SIG-M5 treated with dmso at 0.1 percent for 504 hours (cell line): ENCODE results near the gene PDE6H.

Experiments
- DNase-seq: peaks from one replicate; lab custom pipeline; 2025; ENCODE audit not compliant: unreplicated experiment; lab: John Stamatoyannopoulos, UW

PDE6H gene

GRCh38 chr12:14972816-14973215, at the start of gene PDE6H:
TSS of gene PDE6H (plus strand) at chr12:14973042. CDS start at chr12:14978013, 4,971 bp downstream.
- no peak for DNase-seq

- no peak for DNase-seq
Observed at GRCh38 chr12:14923944-14924343, 48.9 kb upstream of the PDE6H start.

- no peak for DNase-seq
Observed at GRCh38 chr12:14924541-14924940, 48.3 kb upstream of the PDE6H start.

- DNase-seq = no peak
Observed at GRCh38 chr12:14927267-14927666, 45.6 kb upstream of the PDE6H start.

GRCh38 chr12:14928931-14929330, 43.9 kb upstream of the PDE6H start:
- no peak for DNase-seq

GRCh38 chr12:14930299-14930698, 42.5 kb upstream of the PDE6H start:
- DNase-seq = no peak

GRCh38 chr12:14931359-14931758, 41.5 kb upstream of the PDE6H start:
- no peak for DNase-seq

GRCh38 chr12:14931791-14932560, 40.9 kb upstream of the PDE6H start:
- DNase-seq = no peak

- no peak for DNase-seq
Observed at GRCh38 chr12:14934511-14934910, 38.3 kb upstream of the PDE6H start.

- DNase-seq = no peak
Observed at GRCh38 chr12:14935031-14935430, 37.8 kb upstream of the PDE6H start.

- DNase-seq = no peak
Observed at GRCh38 chr12:14936224-14936861, 36.5 kb upstream of the PDE6H start.

- DNase-seq = no peak
Observed at GRCh38 chr12:14937014-14937413, 35.8 kb upstream of the PDE6H start.

GRCh38 chr12:14937689-14938088, 35.2 kb upstream of the PDE6H start:
- no peak for DNase-seq

- DNase-seq = no peak
Observed at GRCh38 chr12:14938301-14938700, 34.5 kb upstream of the PDE6H start, which contains the start of gene ERP27. TSS of gene ERP27 (minus strand) at chr12:14938537. CDS start at chr12:14938508, 29 bp downstream.

GRCh38 chr12:14941369-14941768, 31.5 kb upstream of the PDE6H start:
- DNase-seq = no peak

GRCh38 chr12:14942196-14942931, 30.5 kb upstream of the PDE6H start:
- DNase-seq = no peak

- DNase-seq = no peak
Observed at GRCh38 chr12:14946162-14946561, 26.7 kb upstream of the PDE6H start.

GRCh38 chr12:14946861-14947260, 26.0 kb upstream of the PDE6H start:
- no peak for DNase-seq

- peak; percentile 96 for DNase-seq
Observed at GRCh38 chr12:14948672-14949071, 24.2 kb upstream of the PDE6H start.

- no peak for DNase-seq
Observed at GRCh38 chr12:14949631-14950030, 23.2 kb upstream of the PDE6H start.

GRCh38 chr12:14950421-14950820, 22.4 kb upstream of the PDE6H start:
- no peak for DNase-seq
